GM19043 (cell line): ENCODE measurements around the gene FXYD3.
"Not testable (repeated sequence)": the region's sequence is repeated elsewhere in the genome, so short reads cannot be mapped to it uniquely, and the experiment has no call there.

Experiments
- ATAC-seq: cut with Tn5 transposase; IDR thresholded peaks from one replicate; pipeline ENCODE4 v1.9.1; 2021; ENCODE audit warnings: low read depth; ENCODE audit not compliant: unreplicated experiment

The FXYD3 gene

DNA sequence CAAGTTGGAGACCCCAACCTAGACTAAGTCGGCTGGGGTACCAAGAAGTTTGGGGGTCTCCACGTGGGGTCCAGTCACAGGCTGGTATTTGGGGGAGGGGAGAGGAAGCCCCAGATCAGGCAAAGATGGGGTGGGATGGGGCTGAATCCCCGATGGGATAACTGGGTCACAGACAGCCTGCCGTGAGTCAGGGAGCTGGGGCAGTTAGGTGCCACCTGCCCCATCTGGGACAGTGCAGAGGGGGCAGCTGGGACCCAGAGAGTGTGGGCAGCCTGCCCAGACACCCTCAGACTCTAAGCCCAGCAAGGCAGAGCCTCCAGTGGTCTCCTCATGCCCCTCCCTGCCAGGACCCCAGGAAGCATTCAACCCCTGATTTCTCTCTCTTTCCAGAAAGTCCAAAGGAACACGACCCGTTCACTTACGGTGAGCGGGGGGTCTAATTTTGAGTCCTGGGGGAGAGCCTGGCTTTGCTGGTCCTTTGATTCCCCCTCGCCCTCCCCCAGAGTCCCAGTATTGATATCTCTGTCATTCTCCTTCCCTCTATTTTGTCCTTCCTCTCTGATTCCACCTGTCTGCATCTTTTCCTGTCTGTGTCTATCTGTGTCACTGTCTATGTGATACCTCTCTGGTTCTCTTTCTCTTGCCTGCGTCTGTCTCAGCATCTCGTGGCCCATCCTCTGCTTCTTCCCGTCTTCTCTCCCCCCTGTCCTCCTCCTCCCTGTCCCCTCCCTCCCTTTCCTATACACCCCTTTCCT lies 24.8 kb downstream of the FXYD3 start:
- no peak for ATAC-seq

DNA sequence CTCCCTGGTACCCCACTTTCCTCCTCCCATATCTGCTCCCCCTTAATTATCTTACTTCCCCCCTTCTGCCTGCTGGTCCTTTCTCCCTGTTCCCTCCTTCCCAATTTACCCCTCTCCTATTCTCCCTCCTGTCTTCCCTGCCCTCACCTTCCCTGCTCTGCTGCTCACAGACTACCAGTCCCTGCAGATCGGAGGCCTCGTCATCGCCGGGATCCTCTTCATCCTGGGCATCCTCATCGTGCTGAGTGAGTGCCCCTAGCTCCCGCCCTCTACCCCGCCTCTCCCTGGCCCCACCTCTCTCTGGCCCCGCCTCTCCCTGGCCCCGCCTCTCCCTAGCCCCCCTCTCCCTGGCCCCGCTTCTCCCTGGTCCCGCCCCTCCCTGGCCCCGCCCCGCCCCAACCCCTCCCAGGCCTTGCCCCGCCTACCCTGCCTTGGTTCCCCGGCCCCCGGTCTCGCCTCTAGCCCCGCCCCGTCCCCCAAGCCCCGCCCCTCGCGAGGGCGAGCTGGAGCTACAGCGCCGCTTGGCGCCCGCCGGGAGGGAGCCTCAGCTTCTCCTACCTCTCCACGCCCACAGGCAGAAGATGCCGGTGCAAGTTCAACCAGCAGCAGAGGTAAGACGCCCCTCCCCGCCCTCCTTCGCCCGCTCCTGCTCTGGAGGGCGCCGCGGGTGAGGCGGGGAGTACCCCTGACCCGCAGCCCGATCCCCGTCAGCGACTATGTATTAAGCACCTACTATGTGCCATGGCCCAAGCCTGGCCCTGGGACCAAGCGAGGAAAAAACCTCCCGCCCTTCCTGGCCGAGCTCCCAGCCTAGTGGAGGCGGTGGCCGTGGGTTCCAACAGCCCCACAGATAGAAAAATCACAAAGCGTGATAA lies 25.6 kb downstream of the FXYD3 start:
- ATAC-seq, result no peak

DNA sequence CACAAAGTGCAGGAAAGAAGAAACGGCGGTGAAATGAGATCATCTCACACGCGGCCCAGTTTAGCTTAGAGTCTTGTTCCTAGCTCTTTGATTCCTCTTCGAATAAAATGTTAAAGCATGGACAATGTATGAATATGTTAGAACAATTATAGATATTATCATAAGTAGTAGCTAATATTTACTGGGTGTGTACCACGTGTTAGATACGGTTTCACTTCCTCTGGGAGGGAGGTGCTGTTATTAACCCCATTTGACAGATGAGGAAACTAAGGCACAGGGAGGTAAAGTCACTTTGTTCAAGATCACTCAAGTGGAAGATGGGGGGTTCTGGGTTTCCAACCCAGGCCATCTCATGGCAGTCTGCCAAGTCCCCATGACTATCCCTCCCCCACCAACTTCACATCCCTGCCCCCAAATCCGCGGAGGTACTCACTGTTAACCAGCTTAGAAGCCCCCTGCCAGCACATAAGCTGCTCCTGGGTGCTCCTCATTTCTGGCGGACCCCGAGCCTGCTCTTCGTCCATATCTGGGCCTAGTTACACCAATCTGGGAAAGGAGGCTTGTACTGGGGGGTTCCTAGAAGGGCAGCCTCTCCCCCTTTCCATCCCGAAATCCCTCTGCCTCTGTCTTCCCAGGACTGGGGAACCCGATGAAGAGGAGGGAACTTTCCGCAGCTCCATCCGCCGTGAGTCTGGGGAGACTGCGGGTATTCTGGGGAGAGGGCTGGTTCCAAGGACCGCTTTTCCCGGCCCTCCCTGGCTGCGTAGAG lies 26.4 kb downstream of the FXYD3 start:
- no peak for ATAC-seq

DNA sequence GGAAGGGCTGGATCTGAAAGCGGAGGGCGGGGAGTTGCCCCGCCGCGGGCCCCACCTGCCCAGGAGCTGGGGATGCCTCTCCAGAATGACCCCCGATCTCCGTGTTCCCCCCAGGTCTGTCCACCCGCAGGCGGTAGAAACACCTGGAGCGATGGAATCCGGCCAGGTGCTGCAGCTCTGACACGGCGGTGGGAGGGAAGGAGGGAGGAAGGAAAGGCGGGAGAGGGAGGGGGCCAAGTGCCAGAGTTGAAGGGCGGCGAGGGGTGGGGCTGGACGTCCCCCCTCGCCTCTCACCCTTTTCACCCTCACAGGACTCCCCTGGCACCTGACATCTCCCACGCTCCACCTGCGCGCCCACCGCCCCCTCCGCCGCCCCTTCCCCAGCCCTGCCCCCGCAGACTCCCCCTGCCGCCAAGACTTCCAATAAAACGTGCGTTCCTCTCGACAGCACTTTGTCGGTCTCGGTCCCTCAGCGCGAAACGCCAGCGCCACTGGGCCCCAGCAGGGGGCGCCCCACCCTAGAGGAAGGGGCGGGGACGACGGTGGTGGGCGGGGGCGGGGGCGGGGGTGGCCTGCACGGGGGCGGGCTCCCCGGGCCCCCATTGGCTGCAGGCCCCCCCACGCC lies 27.1 kb downstream of the FXYD3 start:
- no peak for ATAC-seq

DNA sequence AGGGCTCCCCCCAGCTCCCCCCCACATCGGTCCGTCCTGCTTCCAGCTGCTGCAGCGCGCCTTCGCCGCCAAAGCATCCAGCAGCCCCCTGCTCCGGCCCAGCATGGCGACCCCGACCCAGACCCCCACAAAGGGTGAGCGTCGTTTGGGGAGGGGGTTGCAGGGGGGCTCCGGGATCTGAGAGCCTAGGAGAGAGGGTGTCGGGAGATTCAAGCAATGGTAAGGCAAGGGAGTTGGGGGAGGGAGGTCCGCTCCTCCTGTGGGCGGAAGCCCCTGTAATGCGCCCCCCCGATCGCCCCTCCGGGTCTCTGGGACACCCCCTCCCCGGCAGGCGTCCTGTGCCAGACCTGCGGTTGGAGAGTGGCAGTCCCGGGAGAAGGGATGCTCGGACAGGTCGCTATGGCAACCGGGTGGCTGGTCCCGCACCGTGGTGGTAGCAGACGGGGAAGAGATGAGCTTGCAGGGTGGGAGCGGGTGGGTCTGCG lies 27.6 kb downstream of the FXYD3 start, which contains the start of gene FXYD7:
Gene FXYD7, plus strand, starts transcription at position 25 of the 485 bp plus-strand sequence. Its CDS starts 79 bp downstream, at position 104.
- ATAC-seq, result no peak

DNA sequence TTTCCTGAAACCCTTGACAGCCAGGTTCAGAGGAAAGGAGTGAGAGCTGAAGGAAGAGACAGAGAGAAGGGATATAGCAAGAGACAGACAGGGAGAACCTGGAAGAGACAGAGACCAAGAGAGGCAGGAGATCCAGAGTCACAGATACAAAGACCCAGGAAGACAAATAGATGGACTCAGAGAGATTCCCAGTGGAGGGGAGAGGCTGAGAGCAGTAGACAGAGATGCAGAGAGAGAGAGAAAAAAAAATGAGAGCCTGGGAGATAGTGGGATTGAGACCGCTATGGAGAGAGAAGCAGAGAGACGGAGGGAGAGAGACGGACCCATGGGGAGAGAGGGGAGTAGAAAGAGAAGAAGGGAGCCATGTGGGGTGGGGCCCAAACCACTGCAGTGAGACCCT lies 28.2 kb downstream of the FXYD3 start:
- ATAC-seq, result no peak

DNA sequence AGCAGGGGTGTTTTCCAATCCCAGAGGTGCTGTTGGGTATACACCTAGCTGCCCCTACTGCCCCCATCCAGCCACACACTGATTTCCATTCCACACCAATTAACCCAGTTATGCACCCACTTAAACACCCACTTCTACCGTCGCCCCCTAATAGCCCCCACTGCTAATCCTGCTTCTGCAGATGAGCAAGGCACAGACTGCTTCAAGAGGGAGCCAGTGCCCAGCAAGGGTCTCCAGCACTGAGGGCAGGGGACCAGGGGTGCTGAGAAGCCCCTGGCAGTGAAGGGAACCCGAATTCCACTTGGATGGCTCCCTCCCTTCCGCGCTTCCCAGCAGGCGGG lies 28.6 kb downstream of the FXYD3 start:
- no peak for ATAC-seq

DNA sequence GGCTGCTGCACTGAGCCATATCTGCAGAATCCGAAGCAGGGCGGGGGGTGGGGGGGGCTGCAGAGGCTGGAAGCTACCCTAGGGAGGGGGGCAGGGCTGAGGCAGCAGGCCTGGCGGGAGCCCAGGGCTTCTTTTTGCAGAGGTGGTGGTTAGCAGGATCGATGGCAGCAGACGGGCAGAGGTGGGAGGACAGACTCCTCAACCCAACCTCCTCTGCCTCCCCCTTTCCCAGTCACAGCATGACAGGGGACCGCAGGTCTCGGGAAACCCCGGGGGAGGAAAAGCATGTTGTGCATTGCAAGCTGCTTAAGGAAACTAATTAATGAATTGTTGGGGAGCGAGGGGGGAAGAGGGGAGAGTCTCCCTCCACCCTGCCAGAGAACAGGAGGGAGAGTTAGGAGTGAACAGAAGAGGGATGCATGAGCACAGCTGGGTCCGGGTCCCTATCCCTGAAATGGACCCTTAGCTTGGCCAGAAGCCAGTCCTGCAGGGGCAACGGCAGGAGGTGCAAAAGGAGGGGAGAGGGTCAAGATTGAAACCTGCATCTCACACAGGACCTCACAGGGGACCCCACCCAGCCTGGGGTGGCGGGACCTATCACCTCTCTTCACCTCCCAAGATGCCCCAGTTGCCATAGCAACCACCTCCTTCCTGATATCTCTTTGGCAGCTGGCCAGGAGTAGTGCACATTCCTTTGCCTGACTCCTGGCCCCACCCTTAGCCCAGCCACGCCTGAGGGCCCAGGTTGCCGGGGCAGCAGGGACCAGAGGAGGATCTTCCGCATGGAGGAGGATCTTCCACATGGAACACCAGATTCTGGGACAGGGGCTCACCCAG lies 29.2 kb downstream of the FXYD3 start:
- no peak for ATAC-seq

DNA sequence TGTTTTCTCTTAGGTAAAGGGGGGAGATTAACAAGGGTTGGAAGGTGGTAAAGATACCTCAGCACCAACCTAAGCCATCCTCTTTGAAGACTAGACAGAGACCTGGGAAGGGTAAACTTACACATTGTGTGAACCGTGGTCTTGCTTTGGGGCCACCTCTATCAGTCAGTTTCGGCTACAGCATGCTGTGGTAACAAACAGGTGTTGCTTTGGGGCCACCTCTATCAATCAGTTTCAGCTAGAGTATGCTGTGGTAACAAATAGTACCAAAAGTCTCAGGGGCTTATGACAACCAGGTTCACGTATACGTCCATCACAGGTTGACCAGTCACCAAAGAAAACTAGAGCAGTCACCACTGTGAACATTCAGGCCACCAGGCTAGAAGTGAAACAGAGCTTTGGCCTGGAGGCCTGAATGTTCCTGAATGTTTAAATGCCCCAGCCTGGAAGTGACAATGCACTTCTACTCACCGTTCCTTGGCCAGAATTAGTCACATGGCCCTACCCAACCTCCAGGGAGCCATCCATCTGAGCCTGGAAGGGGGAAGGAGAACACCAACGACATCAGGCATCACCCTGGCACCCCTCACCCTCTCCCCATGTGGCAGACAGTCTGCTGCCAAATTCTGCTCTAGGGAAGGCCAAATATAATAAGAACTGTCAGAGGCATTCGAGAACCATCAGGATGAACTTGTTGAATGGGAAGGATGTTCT lies 31.3 kb downstream of the FXYD3 start:
- no peak for ATAC-seq

DNA sequence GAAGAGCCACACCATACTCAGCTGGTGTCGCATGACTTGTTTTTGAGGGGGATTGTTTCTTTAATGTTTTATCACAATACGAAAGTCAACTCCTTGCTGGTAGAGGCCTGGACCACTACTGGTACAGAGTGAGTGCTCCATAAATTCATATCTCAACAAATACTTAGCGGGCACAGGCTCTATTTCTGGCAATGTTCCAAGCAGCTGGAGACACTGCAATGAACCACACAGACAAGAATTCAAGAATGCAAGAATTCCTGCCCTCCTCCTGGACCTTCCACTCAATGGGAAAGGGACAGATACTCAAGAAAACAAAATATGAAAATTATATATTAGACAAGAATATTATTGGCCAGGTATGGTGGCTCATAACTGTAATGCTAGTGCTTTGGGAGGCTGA lies 33.8 kb downstream of the FXYD3 start:
- no peak for ATAC-seq

DNA sequence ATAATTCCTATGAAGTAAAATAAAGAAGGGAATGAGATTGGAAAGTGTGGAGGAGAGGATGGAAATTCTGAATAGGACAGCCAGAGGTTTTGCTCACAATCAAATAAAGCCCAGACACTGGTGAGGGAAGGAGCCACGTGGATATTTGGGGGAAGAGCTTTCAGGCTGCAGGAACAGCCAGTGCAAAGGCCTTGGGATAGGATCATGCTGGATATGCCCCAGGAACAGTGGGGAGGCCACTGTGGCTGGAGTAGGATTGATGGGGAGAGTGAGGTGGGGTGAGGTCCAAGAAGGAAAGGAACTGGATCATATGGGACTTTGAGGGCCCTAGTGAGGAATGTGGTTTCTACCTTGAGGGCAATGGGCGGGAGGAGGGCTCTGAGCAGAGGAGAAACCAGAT lies 34.8 kb downstream of the FXYD3 start:
- ATAC-seq, result no peak

DNA sequence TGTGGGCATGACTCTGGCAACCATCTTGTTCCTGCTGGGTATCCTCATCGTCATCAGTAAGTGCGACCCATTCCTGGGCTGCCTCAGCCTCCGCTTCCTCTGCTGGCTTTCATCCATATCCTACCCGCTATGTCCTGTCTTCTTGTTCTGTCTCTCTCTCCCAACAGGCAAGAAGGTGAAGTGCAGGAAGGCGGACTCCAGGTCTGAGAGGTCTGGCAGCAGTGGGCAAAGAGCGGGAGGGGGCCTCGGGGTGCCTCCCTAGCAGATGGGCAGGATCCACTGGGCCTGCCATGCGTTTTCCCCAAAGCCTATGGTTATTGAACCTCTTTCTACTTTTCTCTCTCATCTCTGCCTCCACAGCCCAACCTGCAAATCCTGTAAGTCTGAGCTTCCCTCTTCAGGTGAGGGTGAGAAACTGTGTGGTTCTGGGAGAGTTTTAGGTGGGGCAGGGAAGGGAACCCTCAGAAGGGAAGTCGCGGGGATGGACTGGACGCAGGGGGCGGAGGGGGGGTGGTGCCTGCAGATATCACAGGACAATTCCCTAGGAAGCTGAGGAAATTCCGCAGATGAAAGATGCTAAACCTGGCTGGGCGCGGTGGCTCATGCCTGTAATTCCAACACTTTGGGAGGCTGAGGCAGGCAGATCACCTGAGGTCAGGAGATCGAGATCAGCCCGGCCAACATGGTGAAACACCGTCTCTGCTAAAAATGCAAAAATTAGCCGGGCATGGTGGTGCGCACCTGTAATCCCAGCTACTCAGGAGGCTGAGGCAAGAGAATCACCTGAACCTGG lies 35.8 kb downstream of the FXYD3 start:
- ATAC-seq, result no peak

DNA sequence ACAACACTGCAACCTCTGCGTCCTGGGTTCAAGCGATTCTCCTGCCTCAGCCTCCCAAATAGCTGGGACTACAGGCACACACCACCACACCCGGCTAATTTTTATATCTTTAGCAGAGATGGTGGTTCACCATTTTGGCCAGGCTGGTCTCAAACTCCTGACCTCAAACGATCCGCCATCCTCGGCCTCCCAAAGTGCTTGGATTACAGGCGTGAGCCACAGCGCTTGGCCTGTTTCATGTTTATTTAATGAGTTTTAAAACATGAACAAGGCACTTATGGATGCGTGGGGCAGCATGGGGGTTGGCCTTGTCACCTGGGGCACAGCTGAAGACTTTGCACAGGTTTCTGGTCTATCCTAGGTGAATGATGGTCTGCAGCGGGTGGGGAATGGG lies 37.5 kb downstream of the FXYD3 start:
- ATAC-seq, result not testable (repeated sequence)

DNA sequence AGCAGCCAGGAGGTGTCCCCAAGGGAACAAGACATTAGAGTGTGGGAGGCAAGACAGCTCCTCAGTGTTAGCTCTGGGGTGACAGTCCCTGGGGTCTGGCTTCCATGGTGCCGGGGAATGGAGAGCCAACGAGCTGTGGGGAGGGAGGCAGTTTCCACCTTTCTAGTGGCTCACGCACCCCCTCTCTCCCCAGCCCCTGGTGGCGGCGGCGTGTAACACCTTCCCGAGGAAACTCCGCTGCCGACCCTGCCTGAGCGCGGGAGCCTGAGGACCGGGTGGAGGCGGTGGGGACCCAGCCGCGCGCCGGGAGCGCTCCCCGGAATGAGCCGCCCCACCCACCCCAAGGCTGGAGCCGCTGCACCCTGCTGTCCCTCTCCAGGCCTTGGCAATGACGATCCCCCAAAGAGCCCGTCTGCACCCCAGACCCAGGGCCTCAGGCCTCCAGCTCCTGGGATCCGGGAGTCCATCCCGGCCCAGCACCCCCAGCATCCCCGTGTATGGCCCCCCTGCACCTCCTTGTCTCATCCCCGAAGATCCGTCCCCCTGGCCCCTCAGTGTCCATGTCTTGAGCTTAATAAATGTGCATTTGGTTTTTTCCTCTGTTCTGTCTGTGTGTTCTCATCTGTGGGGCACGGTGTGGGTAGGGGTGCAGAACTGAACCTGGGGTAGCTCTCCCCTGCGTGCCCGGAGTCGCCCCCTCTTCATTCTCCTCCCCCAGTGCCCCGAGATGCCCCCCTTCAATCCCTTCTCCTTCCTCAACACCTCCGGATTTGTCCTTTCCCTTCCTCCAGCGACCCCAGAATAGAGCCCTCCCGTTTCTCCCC lies 38.3 kb downstream of the FXYD3 start:
- ATAC-seq, result no peak

DNA sequence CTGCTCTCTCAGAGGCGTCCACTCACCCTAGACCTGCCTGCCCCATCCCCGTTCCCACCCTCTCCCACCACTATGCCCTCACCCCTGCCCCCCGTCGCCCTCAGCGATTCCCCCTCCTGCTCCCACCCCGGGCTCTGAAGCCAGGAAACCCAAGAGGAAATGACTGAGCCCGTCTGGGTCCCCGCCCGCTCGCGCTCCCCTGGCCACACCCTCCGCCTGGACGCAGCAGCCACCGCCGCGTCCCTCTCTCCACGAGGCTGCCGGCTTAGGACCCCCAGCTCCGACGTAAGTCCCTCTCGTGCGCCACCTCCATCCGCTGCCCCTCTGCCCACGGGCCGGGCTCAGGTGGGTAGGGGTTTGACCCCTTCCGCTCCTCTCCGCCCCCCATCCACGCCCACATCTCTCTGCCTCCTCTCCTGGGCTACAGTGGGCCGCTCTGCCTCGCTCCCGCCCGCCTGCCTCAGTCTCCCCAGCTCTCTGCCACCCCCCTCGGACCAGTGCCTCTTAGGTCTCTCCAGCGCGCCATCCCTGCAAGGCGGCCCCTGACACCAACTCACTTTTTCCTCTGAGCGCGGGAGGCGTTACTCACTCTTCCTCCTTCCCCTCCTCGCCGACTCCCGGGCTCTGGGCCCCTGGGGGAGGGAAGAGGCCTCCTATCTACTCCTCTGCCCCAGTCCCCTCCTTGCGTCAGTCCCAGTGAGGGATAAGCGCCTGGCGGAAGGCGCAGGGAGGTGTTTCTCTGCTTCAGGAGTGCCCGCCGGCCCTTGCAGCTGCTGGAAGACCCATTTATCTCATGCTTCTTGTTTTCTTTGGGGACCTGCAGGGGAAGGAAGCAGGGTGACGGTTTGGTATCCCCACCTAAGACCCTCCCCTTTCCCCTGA lies 39.1 kb downstream of the FXYD3 start, which contains the start of gene FXYD5:
Gene FXYD5, plus strand, starts transcription at position 211 of the 882 bp plus-strand sequence. CDS start 816 bp downstream, outside the sequence.
- ATAC-seq, result no peak

DNA sequence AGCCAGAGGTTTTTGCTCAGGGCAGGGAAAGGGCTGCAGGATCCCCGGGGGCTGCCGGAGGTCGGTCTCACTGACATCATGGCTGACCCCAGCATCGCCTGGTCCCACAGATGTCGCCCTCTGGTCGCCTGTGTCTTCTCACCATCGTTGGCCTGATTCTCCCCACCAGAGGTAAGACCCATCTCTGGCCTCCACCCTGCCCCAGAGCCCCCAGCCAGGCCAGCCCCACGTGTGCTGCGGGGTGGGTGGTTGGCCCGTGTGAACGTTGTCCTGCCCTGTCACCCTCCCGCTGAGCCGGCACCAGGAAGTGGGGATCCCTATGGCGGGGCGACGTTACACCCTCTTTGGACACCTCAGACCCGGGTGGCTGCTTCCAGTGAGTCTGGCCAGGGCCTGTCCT lies 39.8 kb downstream of the FXYD3 start:
- ATAC-seq, result no peak
